Gastroesophageal sphincter (tissue), 3 donors: ENCODE data around the gene EVI2B.

Experiments used
- EP300 ChIP-seq: sonication (generic); formaldehyde crosslinking; IDR thresholded peaks from one replicate; pipeline ENCODE4 v1.6.1; 2017; ENCODE audit warnings: antibody characterized with exemption, mild to moderate bottlenecking
- POLR2A ChIP-seq, 2 donors: fragments of 450-650 bp; IDR thresholded peaks; one replicate each; pipeline ENCODE4 v1.6.1; 2017; ENCODE audit warnings: antibody characterized with exemption in 2 of 2, mild to moderate bottlenecking in 2 of 2, moderate library complexity in 1 of 2
- POLR2AphosphoS5 ChIP-seq: sonication (generic); formaldehyde crosslinking; IDR thresholded peaks from one replicate; pipeline ENCODE4 v1.6.1; 2017; ENCODE audit warnings: antibody characterized with exemption
- TF ChIP-seq, protein P1 (sequence below), 4 experiments: fragments of 200-600 bp in 2 of 4; fragments of 450-650 bp in 2 of 4; sonication (generic) in 1 of 4; IDR thresholded peaks; one replicate each; pipeline ENCODE4 v1.5.1; 2017 to 2019; ENCODE audit warnings: antibody characterized with exemption in 4 of 4, mild to moderate bottlenecking in 2 of 4, moderate library complexity in 2 of 4

DNA sequence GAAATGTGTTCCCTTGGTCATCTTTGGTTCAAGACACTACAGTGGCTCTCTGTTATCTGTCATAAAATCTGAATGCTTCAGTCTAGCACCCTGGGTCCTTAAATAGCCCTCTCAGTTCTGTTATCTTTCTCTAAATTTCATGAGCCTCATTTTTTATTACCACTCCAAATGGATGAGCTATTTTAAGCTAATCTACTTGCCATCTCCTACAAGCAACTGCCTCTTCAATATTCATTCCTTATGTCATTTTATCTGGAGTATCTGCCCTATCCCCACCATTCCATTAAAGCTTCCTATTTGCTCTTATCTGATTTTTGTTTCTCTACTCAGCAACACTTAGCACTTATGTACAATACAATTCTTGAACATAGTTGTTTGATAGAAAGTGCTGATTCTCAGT, 35.6 kb upstream of the EVI2B start:
- TF ChIP-seq POLR2AphosphoS5 (no peak), EP300 (no peak), POLR2A (IDR thresholded peaks at IDR 0.05) (no peak)
- TF ChIP-seq, protein P1, sequence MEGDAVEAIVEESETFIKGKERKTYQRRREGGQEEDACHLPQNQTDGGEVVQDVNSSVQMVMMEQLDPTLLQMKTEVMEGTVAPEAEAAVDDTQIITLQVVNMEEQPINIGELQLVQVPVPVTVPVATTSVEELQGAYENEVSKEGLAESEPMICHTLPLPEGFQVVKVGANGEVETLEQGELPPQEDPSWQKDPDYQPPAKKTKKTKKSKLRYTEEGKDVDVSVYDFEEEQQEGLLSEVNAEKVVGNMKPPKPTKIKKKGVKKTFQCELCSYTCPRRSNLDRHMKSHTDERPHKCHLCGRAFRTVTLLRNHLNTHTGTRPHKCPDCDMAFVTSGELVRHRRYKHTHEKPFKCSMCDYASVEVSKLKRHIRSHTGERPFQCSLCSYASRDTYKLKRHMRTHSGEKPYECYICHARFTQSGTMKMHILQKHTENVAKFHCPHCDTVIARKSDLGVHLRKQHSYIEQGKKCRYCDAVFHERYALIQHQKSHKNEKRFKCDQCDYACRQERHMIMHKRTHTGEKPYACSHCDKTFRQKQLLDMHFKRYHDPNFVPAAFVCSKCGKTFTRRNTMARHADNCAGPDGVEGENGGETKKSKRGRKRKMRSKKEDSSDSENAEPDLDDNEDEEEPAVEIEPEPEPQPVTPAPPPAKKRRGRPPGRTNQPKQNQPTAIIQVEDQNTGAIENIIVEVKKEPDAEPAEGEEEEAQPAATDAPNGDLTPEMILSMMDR (IDR thresholded peaks at IDR 0.05): no peak
